Measurements from ENCODE around the gene GPI. TPM values are rescaled to one million over a fixed set of nuclear protein-coding genes. Genes with fewer than 3 reads are reported as not detected.

GPI gene
- total RNA-seq, 1 donor from 2014 or later, result 223 TPM

- TF ChIP-seq CTCF (IDR thresholded peaks at IDR 0.05; ENCODE audit: insufficient read depth, low read length, poor library complexity, severe bottlenecking), result no peak
- peaks cover 2% of the 10 kb centered on the region for H3K36me3 ChIP-seq (ENCODE audit: control insufficient read depth, insufficient read depth, low read length)
Measured at GRCh38 chr19:34448191-34448590, 83.2 kb downstream of the GPI start.

More at GRCh38 chr19:34448191-34448590, 83.2 kb downstream of the GPI start:
- H3K27me3 ChIP-seq (ENCODE audit: control insufficient read depth, insufficient read depth, low read length), result no peaks in the 10 kb centered on the region
- no peak for DNase-seq (ENCODE audit: low read depth)
- no peak overlapping the region for H3K4me3 ChIP-seq (ENCODE audit: low read depth, low read length)

Other genes starting within 250 kb of the GPI start
- 105 and 106 TPM in 2 replicates for gene LSM14A, start 192.7 kb upstream of the GPI start, total RNA-seq
- 14.8 and 18.6 TPM in 2 replicates for gene GARRE1, start 110.6 kb upstream of the GPI start, total RNA-seq
- 29.0 and 31.8 TPM in 2 replicates for gene PDCD2L, start 39.2 kb downstream of the GPI start, total RNA-seq
- gene UBA2, start 63.2 kb downstream of the GPI start, total RNA-seq, result 88.9 and 89.1 TPM in 2 replicates
- 33.4 and 50.5 TPM in 2 replicates for gene WTIP, start 116.6 kb downstream of the GPI start, total RNA-seq